HL-60 (cell line): ENCODE data around the gene MKS1.

Experiments used
- POLR2AphosphoS5 ChIP-seq: IDR thresholded peaks from 2 replicates; pipeline ENCODE4 v1.6.1; 2012; ENCODE audit warnings: low read depth
- SPI1 ChIP-seq: IDR thresholded peaks from 2 replicates; pipeline ENCODE4 v1.6.1; 2012; ENCODE audit warnings: low read depth, mild to moderate bottlenecking, borderline replicate concordance
- TF ChIP-seq, protein P1 (sequence below): IDR thresholded peaks from one replicate; pipeline ENCODE4 v1.5.1; 2011; ENCODE audit warnings: low read length, control low read depth, inconsistent platforms; ENCODE audit not compliant: insufficient read depth
- TF ChIP-seq, protein P2 (sequence below): IDR thresholded peaks from 2 replicates; pipeline ENCODE4 v1.6.1; 2012; ENCODE audit warnings: low read depth; ENCODE audit not compliant: insufficient replicate concordance

DNA sequence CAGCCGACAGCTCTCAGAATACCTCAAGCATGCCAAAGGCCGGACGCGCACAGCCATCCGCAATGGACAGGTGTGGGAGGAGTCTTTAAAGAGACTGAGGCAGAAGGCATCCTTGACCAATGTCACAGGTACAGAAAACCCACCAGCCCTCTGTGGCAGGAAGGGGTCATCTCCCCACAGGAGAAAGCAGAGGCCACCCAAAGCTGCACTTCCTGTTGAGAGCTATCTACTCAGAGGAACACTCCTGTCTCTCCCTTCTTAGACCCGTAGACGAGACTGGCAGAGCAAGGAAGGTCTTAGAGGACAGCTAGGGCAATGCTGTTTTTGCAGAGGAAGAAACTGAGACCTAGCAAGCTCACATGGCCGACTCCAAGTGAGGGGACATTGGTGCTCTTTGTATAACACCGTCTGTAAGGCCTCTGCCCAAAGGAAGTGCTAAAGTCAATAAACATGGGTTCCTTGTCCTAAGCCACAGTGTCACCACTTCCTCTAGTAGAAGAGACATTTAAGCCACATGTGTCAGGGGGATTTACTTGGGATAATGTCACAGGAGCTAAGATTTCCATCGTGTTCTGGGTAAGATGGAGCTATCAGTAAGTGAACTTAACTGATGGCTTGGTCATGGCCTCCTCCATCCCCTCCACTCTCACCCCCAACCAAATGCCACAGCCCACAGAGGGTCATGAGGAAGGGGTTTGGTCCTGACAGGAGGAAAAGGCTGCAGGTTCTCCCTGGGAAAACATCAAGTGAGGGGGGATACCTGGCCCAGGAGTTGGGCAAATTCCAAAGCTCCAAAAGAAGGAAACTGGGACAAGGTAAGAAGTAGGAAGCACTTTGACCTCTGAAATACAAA is 28.7 kb upstream of the MKS1 start:
- TF ChIP-seq, protein P1, sequence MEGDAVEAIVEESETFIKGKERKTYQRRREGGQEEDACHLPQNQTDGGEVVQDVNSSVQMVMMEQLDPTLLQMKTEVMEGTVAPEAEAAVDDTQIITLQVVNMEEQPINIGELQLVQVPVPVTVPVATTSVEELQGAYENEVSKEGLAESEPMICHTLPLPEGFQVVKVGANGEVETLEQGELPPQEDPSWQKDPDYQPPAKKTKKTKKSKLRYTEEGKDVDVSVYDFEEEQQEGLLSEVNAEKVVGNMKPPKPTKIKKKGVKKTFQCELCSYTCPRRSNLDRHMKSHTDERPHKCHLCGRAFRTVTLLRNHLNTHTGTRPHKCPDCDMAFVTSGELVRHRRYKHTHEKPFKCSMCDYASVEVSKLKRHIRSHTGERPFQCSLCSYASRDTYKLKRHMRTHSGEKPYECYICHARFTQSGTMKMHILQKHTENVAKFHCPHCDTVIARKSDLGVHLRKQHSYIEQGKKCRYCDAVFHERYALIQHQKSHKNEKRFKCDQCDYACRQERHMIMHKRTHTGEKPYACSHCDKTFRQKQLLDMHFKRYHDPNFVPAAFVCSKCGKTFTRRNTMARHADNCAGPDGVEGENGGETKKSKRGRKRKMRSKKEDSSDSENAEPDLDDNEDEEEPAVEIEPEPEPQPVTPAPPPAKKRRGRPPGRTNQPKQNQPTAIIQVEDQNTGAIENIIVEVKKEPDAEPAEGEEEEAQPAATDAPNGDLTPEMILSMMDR, result no peak
- no peak for TF ChIP-seq POLR2AphosphoS5
- TF ChIP-seq, protein P2, sequence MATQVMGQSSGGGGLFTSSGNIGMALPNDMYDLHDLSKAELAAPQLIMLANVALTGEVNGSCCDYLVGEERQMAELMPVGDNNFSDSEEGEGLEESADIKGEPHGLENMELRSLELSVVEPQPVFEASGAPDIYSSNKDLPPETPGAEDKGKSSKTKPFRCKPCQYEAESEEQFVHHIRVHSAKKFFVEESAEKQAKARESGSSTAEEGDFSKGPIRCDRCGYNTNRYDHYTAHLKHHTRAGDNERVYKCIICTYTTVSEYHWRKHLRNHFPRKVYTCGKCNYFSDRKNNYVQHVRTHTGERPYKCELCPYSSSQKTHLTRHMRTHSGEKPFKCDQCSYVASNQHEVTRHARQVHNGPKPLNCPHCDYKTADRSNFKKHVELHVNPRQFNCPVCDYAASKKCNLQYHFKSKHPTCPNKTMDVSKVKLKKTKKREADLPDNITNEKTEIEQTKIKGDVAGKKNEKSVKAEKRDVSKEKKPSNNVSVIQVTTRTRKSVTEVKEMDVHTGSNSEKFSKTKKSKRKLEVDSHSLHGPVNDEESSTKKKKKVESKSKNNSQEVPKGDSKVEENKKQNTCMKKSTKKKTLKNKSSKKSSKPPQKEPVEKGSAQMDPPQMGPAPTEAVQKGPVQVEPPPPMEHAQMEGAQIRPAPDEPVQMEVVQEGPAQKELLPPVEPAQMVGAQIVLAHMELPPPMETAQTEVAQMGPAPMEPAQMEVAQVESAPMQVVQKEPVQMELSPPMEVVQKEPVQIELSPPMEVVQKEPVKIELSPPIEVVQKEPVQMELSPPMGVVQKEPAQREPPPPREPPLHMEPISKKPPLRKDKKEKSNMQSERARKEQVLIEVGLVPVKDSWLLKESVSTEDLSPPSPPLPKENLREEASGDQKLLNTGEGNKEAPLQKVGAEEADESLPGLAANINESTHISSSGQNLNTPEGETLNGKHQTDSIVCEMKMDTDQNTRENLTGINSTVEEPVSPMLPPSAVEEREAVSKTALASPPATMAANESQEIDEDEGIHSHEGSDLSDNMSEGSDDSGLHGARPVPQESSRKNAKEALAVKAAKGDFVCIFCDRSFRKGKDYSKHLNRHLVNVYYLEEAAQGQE, result peak; percentile 23
- TF ChIP-seq SPI1, result peak; percentile 68; the same call in 1 of the 2 replicates
